ENCODE measurements around the gene C12orf75.
"Not testable (repeated sequence)": the region's sequence is repeated elsewhere in the genome, so short reads cannot be mapped to it uniquely, and the experiment has no call there.

Gene C12orf75

DNA sequence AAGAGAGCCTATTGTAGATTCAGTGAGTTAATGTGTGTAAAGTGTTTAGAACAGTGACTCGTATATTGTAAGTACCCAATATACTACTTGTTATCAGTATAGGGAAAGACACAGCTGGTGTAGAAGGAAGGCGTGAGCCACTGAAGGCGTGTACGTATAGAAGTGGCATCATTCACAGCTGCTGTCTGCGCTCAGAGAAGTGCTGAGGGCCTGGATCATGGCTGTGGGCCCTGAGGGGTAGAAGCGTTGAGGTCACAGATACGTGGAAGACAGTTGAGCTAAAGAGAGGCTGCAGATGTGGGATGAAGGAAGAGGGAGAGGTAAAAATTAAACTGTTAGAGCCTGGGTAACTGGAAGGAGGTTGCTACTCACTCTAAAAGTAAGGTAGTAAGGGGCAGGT, 5.9 kb downstream of the C12orf75 start:
- DNase-seq (ENCODE audit: low spot score): no peak

DNA sequence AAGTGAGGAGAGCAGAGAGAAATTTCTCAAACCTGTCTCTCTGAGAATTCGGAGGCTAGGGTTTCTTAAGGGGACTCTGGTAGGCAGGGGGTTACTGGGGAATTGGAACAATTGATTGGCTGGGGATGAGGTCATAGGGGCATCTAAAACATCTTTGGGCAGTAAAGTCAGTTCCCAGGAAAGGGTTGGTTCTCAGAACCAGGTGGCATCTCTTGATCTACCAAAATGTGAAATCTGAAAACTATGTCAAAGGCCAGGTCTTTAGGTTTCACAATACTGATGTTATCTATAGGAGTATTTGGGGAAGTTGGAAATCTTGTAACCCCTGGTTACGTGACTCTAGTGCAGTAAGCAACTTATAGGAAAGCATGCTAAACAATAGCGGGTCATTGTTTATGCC, 6.9 kb downstream of the C12orf75 start:
- no peak for DNase-seq (ENCODE audit: low spot score)

DNA sequence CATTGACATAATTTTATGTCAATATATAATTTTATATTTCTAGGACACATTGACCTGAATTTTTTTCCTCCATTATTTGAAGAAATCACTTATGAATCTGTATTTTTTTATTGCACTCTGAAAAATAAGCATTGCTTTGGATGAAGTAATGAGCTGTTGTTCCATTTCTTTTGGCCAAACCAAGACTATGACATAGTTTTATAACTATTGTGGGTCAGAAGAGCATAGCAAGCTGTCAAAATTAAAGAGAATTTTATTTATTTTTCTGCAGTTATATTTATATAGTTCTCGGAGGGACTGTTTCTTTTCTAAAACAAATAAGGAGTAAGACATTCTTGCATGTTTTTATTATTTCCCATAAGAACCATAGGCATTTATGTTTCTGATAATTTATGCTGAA, 8.5 kb downstream of the C12orf75 start:
- DNase-seq (ENCODE audit: low spot score): no peak

DNA sequence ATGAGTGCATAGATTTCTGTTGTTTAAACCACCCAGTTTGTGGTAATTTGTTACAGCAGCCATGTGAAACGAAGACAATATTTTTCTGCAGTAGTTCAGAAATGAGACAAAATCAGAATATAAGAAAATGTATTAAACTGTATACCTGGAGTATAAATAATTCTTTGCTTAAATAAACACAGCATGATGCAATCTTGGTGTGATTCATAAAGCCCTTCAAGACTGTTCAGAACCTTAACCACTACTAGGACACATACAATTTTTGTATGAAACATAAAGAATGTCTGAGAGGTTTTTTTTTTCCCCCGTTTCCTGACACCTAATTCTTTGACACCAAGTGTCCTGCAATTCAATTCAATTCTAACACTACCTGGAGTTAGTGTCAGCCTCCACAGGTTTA, 10.5 kb downstream of the C12orf75 start:
- no peak for DNase-seq (ENCODE audit: low spot score)

DNA sequence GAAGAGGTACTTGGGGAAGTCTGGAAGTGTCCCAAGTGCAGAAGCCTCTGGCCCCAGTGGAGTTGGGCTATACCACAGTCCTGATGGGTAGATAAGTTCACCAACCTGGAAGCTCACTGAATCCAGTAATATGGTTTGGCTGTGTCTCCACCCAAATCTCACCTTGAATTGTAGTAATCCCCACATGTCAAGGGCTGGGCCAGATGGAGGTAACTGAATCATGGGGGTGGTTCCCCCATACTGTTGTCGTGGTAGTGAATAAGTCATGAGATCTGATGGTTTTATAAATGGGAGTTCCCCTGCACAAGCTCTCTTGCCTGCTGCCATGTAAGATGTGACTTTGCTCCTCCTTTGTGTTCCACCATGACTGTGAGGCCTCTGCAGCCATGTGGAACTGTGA, 11.1 kb downstream of the C12orf75 start:
- not testable (repeated sequence) for DNase-seq (ENCODE audit: low spot score)

DNA sequence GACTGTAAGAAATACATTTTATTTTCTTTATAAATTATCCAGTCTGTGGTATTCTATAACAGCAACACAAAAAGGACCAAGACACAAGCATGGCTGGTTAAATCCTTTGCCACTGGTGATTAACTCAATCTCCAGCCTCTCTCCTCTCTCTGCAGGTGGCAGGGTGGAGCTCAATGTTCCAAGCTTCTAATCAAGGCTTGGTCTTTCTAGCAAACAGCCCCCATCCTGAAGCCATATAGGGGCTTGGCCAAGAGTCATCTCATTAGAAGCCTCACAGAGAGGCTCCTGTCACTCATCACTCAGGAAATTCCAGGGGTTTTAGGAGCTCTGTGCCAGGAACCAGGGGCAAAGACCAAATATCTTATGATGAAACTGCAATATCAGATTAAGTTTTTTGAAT, 12.0 kb downstream of the C12orf75 start:
- no peak for DNase-seq (ENCODE audit: low spot score)

GRCh38 chr12:105343836-105344235, 13.3 kb downstream of the C12orf75 start:
- no peak for DNase-seq (ENCODE audit: low spot score)

DNA sequence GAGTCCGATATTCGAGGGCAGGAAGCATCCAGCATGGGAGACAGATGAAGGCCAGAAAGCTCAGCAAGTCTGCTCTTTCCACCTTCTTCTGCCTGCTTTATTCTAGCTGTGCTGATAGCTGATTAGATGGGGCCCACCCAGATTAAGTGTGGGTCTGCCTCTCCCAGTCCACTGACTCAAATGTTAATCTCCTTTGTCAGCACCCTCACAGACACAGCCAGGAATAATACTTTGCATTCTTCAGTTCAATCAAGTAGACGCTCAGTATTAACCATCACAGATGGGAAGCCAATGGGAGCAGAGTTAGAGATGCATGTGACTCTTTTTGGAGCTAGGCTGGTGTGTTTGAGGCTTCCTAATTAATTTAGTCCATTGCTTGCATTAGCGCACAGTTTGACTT, 17.0 kb downstream of the C12orf75 start:
- no peak for DNase-seq (ENCODE audit: low spot score)

DNA sequence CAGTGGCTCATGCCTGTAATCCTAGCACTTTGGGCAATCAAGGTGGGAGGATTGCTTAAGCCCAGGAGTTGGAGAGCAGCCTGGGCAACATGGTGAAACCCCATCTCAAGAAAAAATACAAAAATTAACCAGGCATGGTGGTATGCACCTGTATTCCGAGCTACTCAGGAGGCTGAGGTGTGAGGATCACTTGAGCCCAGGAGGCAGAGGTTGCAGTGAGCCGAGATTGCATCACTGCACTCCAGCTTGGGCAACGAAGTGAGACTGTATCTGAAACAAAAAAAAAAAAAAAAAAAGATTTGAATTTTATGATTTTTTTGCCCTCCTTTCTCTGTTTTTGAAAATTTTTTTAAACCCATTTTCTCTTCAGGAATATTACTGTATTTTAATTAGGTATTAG, 17.7 kb downstream of the C12orf75 start:
- DNase-seq (ENCODE audit: low spot score): no peak

DNA sequence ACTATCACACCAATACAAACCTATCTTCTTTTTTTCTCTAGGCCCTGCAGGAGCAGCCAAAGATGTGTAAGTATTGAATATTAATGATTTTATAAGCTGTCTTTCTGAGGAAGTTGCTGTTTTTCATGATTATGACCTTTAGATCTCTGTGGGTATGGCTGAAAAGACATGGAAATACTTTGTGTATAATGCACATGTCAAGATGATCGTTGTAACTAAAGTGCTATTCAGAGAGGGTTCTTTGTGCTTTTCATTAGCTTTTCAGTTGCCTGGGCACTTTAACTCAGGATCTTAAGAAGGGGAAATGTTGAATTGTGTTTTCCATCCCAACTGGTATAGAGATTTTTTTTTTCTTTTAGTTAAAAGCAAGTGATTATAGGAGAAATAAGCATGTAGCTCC, 18.1 kb downstream of the C12orf75 start:
- DNase-seq (ENCODE audit: low spot score): no peak

- DNase-seq (ENCODE audit: low spot score): no peak
Observed at GRCh38 chr12:105349138-105349537, 18.6 kb downstream of the C12orf75 start.

DNA sequence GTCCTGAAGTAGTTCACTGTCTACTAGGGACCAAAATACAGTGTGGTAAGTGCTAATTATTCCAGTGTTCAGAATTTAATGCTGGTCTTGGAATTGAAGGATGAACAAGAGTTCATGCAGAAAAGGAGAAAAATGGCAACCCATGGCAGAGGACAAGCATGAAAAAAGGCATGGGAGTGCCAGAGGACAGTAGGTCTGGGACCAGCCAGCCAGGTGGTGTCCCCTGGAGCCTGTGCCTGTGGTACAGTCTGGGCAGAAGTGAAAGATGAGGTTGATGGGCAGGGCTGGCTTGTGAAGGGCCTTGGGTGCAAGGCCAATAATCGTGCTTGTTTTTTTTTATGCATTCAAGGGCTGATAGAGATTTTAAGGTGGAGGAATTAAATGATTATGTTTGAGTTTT, 21.0 kb downstream of the C12orf75 start:
- no peak for DNase-seq (ENCODE audit: low spot score)

DNA sequence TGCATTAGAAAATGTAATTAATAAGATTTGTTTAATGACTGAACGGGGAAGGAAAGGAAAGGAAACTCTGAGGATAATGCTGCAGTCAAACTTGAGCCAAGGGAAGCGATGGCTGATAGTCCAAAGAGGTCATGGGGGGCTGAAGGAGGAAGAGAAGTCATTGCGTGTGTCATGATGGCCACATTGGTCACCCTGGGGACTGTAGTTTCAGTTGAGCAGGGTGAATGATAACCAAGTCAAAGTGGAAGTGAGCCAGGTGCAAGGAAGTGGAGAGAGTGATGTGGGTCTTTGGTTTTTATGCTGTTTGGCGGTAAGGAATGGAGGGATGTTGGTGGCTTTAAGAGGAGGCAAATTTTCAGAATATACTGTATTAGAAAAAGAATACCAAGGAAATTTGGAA, 21.6 kb downstream of the C12orf75 start:
- DNase-seq (ENCODE audit: low spot score): no peak

- DNase-seq (ENCODE audit: low spot score): no peak
Observed at GRCh38 chr12:105352940-105353635, 22.6 kb downstream of the C12orf75 start.

DNA sequence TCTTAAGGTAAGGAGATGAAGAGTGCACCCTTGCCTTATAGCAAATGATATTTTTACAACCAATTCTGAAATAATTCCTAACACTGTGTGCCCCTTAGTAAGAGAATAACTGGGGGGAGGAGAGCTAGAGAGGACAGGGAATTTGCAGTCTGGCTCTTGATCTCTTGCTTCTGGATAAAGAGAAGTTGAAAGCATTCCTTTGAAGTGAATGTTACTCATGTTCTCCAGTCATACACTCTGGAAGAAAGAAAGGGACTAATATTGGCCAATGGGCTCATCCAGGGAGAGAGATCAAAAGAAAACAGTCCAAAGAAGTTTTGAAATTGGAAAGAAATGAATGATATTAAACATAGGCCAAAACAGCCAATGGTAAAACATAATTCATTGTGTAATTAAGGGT, 25.3 kb downstream of the C12orf75 start:
- peak; percentile 73 for DNase-seq (ENCODE audit: low spot score)

DNA sequence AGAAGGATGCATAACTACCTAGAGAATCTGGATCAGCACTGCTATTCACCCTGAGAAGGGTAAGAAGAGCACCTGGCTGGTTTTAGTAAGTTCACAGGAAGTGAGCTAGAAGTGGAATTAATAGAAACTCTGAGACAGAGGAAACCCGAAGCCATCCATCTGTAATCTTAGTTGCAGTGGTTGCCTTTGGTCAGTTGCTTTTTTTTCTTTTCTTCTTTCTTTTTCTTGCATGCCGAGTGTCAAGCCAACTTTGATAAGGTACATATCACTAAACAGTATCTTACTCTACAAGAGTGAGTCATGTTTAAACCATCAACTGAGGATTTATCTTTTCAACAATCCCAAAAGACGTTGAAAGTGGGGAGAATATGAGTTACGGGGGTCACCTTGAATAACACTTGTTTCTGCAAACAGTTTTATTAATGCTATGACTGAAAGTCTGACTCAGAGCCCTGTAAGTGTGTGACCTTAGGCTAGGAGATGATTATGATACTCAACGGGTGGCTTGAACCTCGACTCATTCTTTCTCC, 26.7 kb downstream of the C12orf75 start:
- DNase-seq (ENCODE audit: low spot score): no peak

DNA sequence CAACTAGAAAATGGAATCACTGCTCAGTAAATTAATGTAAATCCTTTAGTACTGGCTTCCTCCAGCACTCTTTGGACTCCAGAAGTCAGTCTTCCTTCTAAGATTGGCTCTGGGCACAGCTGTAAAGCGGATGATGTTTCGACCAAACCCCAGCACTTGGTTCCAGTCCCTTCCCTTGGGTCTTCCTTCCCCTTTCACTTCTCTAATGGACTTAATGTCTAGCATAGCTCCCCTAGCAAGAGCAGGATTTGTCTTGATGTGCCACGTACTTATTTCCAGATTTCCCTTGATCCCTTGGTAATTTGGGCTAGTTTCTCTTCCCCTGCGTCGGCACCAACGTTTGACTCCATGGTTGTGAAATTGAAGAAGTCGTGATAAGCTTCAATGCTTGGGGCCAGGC, 28.3 kb downstream of the C12orf75 start:
- DNase-seq (ENCODE audit: low spot score): no peak

DNA sequence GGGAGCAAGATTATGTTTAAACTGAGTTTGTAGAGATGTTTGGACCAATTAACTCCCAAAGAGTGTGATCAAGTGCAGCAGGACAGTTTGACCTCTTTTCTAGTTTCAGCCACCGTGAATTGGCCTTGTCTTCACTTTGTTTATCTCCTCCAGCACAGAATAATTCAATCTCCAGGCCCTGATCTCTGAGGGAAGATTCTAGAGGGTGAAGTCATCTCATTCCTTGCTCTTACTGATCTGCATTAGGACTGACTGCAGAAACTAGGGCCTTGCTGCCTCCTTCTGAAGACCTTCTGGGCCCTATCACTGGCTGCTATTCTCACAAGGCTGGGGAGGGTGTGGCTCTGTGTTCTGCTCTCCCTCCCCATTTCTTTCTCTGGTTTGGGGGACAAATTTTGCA, 29.4 kb downstream of the C12orf75 start:
- no peak for DNase-seq (ENCODE audit: low spot score)

DNA sequence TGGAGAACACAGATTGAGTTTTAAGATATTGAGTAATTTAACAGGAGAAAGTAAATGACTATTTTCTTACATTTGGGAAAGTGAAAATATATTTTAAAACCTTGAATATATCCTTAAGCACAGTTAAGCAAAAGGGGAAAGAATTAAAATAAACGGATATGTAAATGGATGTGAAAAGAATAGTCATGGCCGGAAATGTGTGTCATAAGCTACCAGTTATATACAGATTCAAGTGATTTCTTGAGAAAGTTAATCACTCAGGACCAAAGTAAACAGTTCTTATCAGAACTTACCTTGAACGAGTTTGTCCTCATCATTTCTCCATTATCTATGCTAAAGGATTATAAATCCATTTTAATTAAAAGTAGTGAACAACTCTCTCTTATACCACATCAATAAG, 33.4 kb downstream of the C12orf75 start:
- DNase-seq (ENCODE audit: low spot score): no peak

DNA sequence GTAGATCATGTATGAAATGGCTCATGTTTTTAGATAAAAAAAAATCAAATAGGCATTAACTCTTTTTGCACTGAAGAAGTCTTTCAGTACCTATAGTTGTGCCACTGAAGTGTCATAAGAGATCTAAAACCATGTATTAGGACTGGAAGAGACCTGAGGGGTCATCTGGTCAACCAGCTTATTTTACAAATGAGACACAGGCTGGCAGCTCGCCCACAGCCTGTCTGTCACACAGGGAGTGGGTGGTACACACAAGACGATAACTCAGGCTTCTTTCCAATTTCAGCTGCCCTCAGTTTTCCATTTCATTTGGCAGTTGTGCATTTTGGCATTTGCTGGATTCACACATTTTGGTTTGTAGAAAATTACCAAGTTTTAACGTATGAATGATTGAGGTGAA, 34.7 kb downstream of the C12orf75 start:
- no peak for DNase-seq (ENCODE audit: low spot score)

DNA sequence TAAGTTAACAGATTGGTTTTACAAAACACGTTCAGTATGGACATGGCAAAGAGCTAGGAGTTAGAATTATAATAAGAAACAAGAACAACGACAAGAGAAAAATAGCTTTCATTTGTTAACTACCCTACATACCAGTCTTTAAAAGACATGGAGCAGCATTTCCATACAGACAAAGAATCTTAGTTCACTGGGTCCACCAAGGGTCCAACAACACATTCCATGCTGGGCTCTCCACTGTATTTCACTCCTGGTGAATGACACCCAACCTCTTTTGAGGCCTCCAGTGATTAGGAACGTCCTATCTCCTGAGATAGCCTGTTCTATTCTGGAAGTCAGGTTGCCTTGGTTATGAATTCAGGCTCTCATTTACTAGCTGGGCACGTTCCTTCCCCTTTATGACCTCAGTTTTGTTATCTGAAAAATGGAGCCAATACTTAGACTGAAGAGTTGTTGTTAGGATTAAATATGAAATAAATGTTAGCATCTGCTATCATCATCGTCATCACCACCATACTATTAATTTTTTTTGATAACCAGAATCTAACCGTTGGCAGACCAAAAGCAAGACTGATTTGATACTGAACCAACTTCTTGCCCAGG, 37.7 kb downstream of the C12orf75 start:
- no peak for DNase-seq (ENCODE audit: low spot score)

GRCh38 chr12:105369014-105369413, 38.5 kb downstream of the C12orf75 start:
- DNase-seq (ENCODE audit: low spot score): peak; percentile 66

DNA sequence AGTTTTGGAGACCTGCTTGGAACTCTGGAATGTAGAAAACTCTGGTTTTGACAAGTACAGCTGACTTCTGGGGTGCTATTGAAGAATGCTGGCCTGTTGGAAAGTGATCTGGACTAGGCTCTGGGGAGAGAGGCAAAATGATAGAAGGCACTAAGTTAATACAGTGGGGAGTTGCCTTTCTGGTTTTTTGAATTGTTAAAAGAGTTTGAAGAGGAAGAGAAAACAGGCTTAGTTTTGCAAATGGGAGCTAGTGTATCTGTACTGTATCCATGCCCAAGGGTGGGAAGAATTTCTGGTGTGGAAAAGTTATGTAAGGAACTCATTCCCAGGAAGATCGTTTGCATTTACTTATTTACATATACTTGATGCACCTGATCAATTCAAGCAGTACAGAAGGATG, 43.8 kb downstream of the C12orf75 start:
- DNase-seq (ENCODE audit: low spot score): no peak

GRCh38 chr12:105377077-105377476, 46.6 kb downstream of the C12orf75 start:
- DNase-seq (ENCODE audit: low spot score): no peak
